Tibial artery (tissue), 4 donors: Measurements from ENCODE around the gene MND1.

Experiments
- DNase-seq, 2 donors: peaks; one replicate each; pipeline ENCODE4 v3.0.0-alpha.2; 2019
- H3K27ac ChIP-seq, 2 donors: fragments of 200-600 bp; sonication (generic) in 1 of 2; 1 replicate in 1 of 2; 2 replicates in 1 of 2; pipeline ENCODE4 v1.5.1; 2018 to 2019; ENCODE audit warnings: mild to moderate bottlenecking in 1 of 2
- H3K27me3 ChIP-seq, 2 donors: fragments of 200-600 bp; sonication (generic) in 1 of 2; one replicate each; pipeline versions ENCODE4 v1.5.1 to v1.6.0; 2016 to 2019
- H3K36me3 ChIP-seq, 3 donors: fragments of 200-600 bp; sonication (generic) in 2 of 3; one replicate each; pipeline ENCODE4 v1.5.1; 2016 to 2019; ENCODE audit warnings: mild to moderate bottlenecking in 2 of 3
- H3K4me1 ChIP-seq, 4 donors: fragments of 200-600 bp; sonication (generic) in 2 of 4; 1 replicate in 3 of 4; 2 replicates in 1 of 4; pipeline ENCODE4 v1.5.1; 2016 to 2019
- H3K4me3 ChIP-seq, 2 donors: fragments of 200-600 bp; sonication (generic) in 1 of 2; 1 replicate in 1 of 2; 2 replicates in 1 of 2; pipeline ENCODE4 v1.5.1; 2018 to 2019; ENCODE audit warnings: mild to moderate bottlenecking in 2 of 2
- H3K9me3 ChIP-seq, 3 donors: fragments of 200-600 bp; sonication (generic) in 1 of 3; one replicate each; pipeline ENCODE4 v1.5.1; 2016 to 2019
- intact Hi-C: fragments of 100-400 bp; cut with DNase I; formaldehyde crosslinking; loops from one replicate; pipeline ENCODE4 v1.15.0; 2023; ENCODE audit warnings: low total_unique reads
- TF ChIP-seq, protein P1 (sequence below), 2 experiments: fragments of 200-600 bp in 1 of 2; fragments of 450-650 bp in 1 of 2; IDR thresholded peaks; one replicate each; pipeline ENCODE4 v1.5.1; 2017 to 2019; ENCODE audit warnings: antibody characterized with exemption in 2 of 2, mild to moderate bottlenecking in 1 of 2, moderate library complexity in 1 of 2

Gene MND1

DNA sequence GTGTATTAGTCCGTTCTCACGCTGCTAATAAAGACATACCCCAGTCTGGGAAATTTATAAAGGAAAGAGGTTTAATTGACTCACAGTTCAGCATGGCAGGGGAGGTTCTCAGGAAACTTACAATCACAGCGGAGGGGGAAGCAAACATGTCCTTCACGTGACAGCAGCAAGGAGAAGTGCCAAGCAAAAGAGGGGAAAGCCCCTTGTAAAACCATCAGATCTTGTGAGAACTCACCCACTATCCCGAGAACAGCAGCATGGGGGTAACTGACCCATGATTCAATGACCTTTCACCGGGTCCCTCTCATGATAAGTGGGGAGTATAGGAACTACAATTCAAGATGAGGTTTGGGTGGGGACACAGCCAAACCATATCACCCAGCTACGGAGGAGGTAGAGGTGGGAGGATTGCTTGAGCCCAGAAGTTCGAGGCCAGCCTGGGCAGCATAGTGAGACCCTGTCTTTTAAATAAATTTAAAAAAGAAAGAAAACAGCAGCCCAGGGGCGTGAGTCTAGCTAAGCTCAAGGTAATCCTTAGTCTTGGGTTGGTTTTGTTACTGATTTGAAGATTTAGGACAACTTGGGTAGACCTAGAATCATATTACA is 75.3 kb downstream of the MND1 start:
- TF ChIP-seq, protein P1, sequence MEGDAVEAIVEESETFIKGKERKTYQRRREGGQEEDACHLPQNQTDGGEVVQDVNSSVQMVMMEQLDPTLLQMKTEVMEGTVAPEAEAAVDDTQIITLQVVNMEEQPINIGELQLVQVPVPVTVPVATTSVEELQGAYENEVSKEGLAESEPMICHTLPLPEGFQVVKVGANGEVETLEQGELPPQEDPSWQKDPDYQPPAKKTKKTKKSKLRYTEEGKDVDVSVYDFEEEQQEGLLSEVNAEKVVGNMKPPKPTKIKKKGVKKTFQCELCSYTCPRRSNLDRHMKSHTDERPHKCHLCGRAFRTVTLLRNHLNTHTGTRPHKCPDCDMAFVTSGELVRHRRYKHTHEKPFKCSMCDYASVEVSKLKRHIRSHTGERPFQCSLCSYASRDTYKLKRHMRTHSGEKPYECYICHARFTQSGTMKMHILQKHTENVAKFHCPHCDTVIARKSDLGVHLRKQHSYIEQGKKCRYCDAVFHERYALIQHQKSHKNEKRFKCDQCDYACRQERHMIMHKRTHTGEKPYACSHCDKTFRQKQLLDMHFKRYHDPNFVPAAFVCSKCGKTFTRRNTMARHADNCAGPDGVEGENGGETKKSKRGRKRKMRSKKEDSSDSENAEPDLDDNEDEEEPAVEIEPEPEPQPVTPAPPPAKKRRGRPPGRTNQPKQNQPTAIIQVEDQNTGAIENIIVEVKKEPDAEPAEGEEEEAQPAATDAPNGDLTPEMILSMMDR (IDR thresholded peaks at IDR 0.05) = no peak
- intact Hi-C loops = no loop called here
- DNase-seq = no peak
- H3K4me3 ChIP-seq = no peak overlapping the region
- no peaks in the 10 kb centered on the region for H3K27me3 ChIP-seq
- no peaks in the 10 kb centered on the region for H3K9me3 ChIP-seq
- H3K27ac ChIP-seq = peak overlapping the region in 1 of 2 donors; percentile 7
- H3K36me3 ChIP-seq = no peaks in the 10 kb centered on the region
- H3K4me1 ChIP-seq = peaks cover 0 to 7% (median 0%) of the 10 kb centered on the region in 4 donors

DNA sequence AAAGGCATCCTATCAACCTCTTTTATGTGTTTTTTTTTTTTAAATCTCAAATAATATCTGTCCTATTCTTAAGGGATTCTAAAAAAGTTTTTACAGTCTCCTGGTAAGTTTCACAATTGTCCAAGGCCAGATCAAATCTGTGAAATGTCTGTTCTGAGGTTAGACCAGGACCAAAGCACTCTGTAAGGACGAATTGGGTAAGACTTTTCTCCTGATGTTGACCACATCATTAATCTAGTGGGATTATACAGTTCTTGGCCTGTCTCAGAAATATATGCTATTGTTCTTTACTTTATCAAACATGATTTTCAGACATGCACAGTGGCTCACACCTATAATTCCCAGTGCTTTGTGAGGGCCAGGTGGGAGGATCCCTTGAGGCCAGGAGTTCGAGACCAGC is 75.9 kb downstream of the MND1 start:
- TF ChIP-seq, protein P1 (IDR thresholded peaks at IDR 0.05) = no peak
- Histone ChIP-seq H3K9me3 (no peaks in the 10 kb centered on the region), H3K4me3 (no peak overlapping the region), H3K4me1 (peaks cover 0 to 7% (median 0%) of the 10 kb centered on the region in 4 donors), H3K27ac (no peak overlapping the region), H3K27me3 (no peaks in the 10 kb centered on the region), H3K36me3 (no peaks in the 10 kb centered on the region)
- intact Hi-C loops = no loop called here
- DNase-seq = no peak

DNA sequence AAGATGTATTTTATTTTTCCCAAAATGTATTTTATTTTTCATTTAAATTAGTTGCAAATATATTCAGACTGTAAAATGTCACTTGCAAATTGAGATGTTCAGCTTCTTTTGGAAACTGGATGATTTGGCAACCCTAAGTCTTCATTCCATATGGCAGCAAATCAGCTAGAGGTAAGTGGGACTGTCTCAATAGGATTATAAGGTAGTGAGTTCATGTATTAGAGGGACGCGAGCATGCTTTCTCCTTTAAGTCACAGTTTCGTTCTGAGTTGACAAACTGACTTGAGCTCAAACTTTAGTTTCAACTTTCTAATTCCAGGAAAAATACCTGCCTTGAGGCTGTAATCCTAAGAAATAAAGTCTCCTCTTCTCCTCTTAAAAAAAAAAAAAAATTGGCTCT is 77.5 kb downstream of the MND1 start:
- peak overlapping the region in 1 of 2 donors; percentile 38 for H3K27ac ChIP-seq
- H3K9me3 ChIP-seq = no peaks in the 10 kb centered on the region
- H3K4me3 ChIP-seq = no peak overlapping the region
- no peak for DNase-seq
- peaks cover 0 to 7% (median 0%) of the 10 kb centered on the region in 4 donors for H3K4me1 ChIP-seq
- TF ChIP-seq, protein P1 (IDR thresholded peaks at IDR 0.05) = no peak
- intact Hi-C loops = no loop called here
- no peaks in the 10 kb centered on the region for H3K36me3 ChIP-seq
- H3K27me3 ChIP-seq = no peaks in the 10 kb centered on the region

DNA sequence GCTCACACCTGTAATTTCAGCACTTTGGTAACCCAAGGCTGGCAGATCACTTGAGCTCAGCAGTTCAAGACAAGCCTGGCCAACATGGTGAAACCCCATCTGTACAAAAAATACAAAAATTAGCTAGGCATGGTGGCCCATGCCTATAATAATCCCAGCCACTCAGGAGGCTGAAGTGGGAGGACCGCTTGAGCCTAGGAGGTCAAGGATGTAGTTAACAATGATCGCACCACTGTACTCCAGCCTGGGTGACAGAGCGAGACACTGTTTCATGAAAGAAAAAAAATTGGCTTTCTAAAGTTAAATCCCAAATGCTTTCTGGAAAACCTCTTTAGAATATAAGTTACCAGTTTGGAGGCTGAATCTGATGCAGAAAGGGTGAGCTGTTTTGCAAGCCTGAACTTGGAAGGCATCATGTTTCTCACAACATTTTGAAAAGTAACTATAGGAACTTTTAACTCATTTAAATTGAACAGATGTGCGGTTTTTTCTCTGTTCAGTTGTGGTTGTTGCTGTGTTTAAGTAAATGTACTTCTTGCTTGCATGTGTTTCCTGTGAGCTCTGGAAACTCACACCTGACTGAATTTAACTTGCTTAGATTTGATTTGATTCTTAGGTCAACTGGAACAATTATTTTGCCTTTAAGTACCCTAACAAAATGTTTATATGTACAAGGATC is 81.9 kb downstream of the MND1 start:
- no peaks in the 10 kb centered on the region for H3K9me3 ChIP-seq
- no peak for DNase-seq
- peak overlapping the region in 1 of 2 donors; percentile 79 for H3K27ac ChIP-seq
- peaks cover 0 to 44% (median 22%) of the 10 kb centered on the region in 4 donors for H3K4me1 ChIP-seq
- H3K4me3 ChIP-seq = no peak overlapping the region
- TF ChIP-seq, protein P1 (IDR thresholded peaks at IDR 0.05) = no peak
- H3K27me3 ChIP-seq = no peaks in the 10 kb centered on the region
- no peaks in the 10 kb centered on the region for H3K36me3 ChIP-seq
- intact Hi-C loops = no loop called here

DNA sequence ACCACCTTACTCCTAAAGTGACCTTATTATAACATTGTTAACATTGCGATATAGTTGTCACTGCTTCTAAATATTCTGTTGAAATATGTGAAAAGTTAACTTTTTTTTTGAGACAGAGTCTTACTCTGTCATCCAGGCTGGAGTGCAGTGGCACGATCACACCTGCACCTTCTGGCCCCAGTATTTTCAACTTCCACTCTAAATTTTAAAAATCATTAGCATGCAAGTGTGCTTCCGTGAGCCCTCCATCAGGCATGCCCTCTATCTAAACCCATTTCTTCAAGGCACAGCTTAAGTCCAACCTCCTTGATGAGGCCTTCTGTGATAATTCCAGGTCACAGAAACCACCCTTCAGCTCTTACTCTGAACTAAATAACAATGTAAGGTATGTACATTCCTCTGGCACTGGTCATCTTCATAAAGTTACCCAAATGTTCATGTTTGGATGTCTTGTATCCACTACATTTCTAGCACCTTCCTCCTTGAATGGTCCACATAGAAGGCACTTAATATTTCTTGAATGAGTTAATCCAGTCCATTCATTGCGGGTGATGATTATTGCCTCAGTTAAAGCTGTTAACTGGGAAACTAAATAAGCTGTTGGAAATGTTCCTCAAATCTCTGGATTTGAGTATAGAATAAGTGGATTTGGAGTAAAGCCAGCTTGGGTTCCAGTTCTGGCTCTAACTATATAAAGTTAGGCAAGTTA is 83.0 kb downstream of the MND1 start:
- Histone ChIP-seq H3K9me3 (no peaks in the 10 kb centered on the region), H3K27me3 (no peaks in the 10 kb centered on the region), H3K4me3 (no peak overlapping the region), H3K4me1 (peaks cover 0 to 38% (median 22%) of the 10 kb centered on the region in 4 donors), H3K27ac (peak overlapping the region; percentile 67 to 79), H3K36me3 (no peaks in the 10 kb centered on the region)
- TF ChIP-seq, protein P1 (IDR thresholded peaks at IDR 0.05) = no peak
- intact Hi-C loops = no loop called here
- DNase-seq = no peak
